ENCODE results near the gene ADRB2.

DNA sequence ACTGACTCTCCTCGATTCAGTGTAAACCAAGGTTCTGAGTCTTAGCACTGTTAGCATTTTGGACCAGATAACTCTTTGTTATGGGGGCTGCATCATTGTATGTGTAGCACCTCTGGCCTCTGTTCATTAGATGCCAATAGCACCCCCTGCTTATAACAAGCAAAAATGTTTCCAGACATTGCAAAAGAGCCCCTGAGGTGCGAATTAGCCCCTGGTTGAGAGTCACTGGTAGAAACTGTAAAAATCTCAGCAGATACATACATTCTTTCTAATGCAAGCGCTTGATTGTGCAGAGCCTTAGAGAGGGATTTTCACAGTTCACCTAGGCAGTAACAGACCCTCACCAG, 2.8 kb downstream of the ADRB2 start:
- TF ChIP-seq, protein P1, sequence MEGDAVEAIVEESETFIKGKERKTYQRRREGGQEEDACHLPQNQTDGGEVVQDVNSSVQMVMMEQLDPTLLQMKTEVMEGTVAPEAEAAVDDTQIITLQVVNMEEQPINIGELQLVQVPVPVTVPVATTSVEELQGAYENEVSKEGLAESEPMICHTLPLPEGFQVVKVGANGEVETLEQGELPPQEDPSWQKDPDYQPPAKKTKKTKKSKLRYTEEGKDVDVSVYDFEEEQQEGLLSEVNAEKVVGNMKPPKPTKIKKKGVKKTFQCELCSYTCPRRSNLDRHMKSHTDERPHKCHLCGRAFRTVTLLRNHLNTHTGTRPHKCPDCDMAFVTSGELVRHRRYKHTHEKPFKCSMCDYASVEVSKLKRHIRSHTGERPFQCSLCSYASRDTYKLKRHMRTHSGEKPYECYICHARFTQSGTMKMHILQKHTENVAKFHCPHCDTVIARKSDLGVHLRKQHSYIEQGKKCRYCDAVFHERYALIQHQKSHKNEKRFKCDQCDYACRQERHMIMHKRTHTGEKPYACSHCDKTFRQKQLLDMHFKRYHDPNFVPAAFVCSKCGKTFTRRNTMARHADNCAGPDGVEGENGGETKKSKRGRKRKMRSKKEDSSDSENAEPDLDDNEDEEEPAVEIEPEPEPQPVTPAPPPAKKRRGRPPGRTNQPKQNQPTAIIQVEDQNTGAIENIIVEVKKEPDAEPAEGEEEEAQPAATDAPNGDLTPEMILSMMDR (IDR thresholded peaks at IDR 0.05): no peak
- TF ChIP-seq POLR2A (IDR thresholded peaks at IDR 0.05): no peak
